ENCODE measurements around the gene FLAD1. TPM values are rescaled to one million over a fixed set of nuclear protein-coding genes. Genes with fewer than 3 reads are reported as not detected.

FLAD1 gene
- total RNA-seq, 1 donor from 2014 or later = 55.9 TPM

DNA sequence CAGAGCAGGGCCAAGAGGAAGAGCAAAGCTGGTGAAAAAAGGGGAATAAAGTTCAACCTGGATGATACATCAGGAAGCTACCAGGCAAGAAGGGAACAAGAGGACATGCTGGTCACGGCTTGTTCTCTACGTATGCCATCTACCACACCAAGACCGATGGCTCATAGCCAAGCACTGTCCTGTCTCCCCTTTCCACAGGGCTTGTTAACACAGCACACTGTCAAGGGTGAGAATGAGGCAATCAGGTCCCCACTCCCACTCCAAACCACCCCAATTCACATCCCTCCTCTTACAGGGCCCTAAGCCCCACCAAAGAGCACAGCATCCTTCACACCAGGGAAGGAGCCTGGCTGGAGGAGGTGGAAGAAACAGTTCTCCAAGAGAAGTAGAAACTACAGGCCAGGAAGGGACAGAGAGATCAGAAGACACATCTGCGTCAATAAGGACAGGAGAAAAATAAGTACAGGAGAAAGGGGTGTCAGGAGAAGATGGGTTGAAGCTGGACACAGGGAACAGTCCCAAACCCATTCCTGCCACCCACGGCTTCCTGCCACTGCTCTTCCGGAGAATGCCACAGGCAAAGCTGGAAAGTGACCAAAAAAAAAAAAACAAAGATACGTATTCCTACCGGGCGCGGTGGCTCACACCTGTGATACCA, 11.7 kb upstream of the FLAD1 start:
- H3K4me3 Mint-ChIP-seq (ENCODE audit: low read depth) = peak overlapping the region; percentile 74
- TF ChIP-seq, protein P1, sequence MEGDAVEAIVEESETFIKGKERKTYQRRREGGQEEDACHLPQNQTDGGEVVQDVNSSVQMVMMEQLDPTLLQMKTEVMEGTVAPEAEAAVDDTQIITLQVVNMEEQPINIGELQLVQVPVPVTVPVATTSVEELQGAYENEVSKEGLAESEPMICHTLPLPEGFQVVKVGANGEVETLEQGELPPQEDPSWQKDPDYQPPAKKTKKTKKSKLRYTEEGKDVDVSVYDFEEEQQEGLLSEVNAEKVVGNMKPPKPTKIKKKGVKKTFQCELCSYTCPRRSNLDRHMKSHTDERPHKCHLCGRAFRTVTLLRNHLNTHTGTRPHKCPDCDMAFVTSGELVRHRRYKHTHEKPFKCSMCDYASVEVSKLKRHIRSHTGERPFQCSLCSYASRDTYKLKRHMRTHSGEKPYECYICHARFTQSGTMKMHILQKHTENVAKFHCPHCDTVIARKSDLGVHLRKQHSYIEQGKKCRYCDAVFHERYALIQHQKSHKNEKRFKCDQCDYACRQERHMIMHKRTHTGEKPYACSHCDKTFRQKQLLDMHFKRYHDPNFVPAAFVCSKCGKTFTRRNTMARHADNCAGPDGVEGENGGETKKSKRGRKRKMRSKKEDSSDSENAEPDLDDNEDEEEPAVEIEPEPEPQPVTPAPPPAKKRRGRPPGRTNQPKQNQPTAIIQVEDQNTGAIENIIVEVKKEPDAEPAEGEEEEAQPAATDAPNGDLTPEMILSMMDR (IDR thresholded peaks at IDR 0.05; ENCODE audit: unreplicated experiment) = no peak
- H3K27ac Mint-ChIP-seq = peak overlapping the region; percentile 98
- H3K36me3 Mint-ChIP-seq (ENCODE audit: insufficient read depth) = peaks cover 2% of the 10 kb centered on the region
- no peaks in the 10 kb centered on the region for H3K27me3 Mint-ChIP-seq
- DNase-seq (ENCODE audit: low spot score, unreplicated experiment) = no peak
- peaks cover 29% of the 10 kb centered on the region for H3K4me1 Mint-ChIP-seq (ENCODE audit: low read depth)
- no peaks in the 10 kb centered on the region for H3K9me3 Mint-ChIP-seq (ENCODE audit: low read depth)

- TF ChIP-seq, protein P1 (IDR thresholded peaks at IDR 0.05; ENCODE audit: unreplicated experiment) = no peak
- Mint-ChIP-seq H3K9me3 (ENCODE audit: low read depth) (no peaks in the 10 kb centered on the region), H3K36me3 (ENCODE audit: insufficient read depth) (peaks cover 2% of the 10 kb centered on the region), H3K27ac (no peak overlapping the region), H3K4me1 (ENCODE audit: low read depth) (peaks cover 32% of the 10 kb centered on the region), H3K4me3 (ENCODE audit: low read depth) (no peak overlapping the region), H3K27me3 (no peaks in the 10 kb centered on the region)
- DNase-seq (ENCODE audit: low spot score, unreplicated experiment) = no peak
Measured at GRCh38 chr1:154972213-154972516, 11.0 kb upstream of the FLAD1 start.

- no peaks in the 10 kb centered on the region for H3K27me3 Mint-ChIP-seq
- peaks cover 32% of the 10 kb centered on the region for H3K4me1 Mint-ChIP-seq (ENCODE audit: low read depth)
- H3K9me3 Mint-ChIP-seq (ENCODE audit: low read depth) = no peaks in the 10 kb centered on the region
- H3K36me3 Mint-ChIP-seq (ENCODE audit: insufficient read depth) = peaks cover 2% of the 10 kb centered on the region
- H3K27ac Mint-ChIP-seq = no peak overlapping the region
- no peak overlapping the region for H3K4me3 Mint-ChIP-seq (ENCODE audit: low read depth)
- TF ChIP-seq, protein P1 (IDR thresholded peaks at IDR 0.05; ENCODE audit: unreplicated experiment) = no peak
- DNase-seq (ENCODE audit: low spot score, unreplicated experiment) = no peak
Measured at GRCh38 chr1:154972517-154973343, 10.4 kb upstream of the FLAD1 start.

GRCh38 chr1:154973344-154974101, 9.6 kb upstream of the FLAD1 start:
- H3K4me3 Mint-ChIP-seq (ENCODE audit: low read depth) = no peak overlapping the region
- peaks cover 32% of the 10 kb centered on the region for H3K4me1 Mint-ChIP-seq (ENCODE audit: low read depth)
- TF ChIP-seq, protein P1 (IDR thresholded peaks at IDR 0.05; ENCODE audit: unreplicated experiment) = peak; percentile 20
- DNase-seq (ENCODE audit: low spot score, unreplicated experiment) = peak; percentile 89
- H3K27ac Mint-ChIP-seq = no peak overlapping the region
- peaks cover 1% of the 10 kb centered on the region for H3K36me3 Mint-ChIP-seq (ENCODE audit: insufficient read depth)
- H3K9me3 Mint-ChIP-seq (ENCODE audit: low read depth) = no peaks in the 10 kb centered on the region
- H3K27me3 Mint-ChIP-seq = no peaks in the 10 kb centered on the region

DNA sequence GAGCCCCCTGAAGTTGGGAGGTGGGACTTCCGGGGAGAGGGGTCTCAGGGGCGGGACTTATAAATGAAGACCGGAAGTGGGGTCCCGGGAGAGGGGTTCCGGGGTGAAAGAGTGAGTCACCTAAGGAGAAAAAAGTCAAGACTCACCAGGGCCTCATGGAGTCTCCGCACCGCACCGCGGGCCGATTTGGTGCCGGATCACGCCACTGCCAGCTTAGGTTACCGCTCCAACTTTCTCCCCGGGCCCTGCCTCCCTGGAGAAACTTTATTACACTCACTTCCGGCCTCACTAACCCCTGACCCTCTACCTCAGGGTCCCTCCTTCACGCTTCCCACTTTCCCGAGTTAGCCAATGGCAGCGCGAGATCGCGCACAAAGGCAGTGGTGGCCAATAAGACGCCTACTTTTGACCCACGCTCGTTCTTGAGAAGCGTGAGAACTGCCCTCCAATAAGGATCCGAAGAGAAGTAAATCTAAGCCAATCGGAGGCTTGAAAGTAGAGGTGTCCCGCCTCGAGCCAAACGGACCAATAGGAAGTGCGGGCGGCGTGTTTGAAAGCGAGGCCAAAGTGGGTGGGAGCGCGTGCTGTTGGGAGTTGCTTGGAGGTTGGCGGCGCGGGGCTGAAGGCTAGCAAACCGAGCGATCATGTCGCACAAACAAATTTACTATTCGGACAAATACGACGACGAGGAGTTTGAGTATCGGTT, 8.9 kb upstream of the FLAD1 start, which contains the start of gene CKS1B:
TSS of gene CKS1B (plus strand) at position 580 of the 706 bp plus-strand sequence. CDS start at position 645, 65 bp downstream.
- H3K27ac Mint-ChIP-seq = no peak within 1 kb of the TSS
- H3K4me1 Mint-ChIP-seq (ENCODE audit: low read depth) = peaks cover 31% of the 10 kb centered on the region
- no peaks in the 10 kb centered on the region for H3K9me3 Mint-ChIP-seq (ENCODE audit: low read depth)
- H3K36me3 Mint-ChIP-seq (ENCODE audit: insufficient read depth) = peaks cover 4% of the 10 kb centered on the region
- peak; percentile 90 for DNase-seq (ENCODE audit: low spot score, unreplicated experiment)
- no peak within 1 kb of the TSS for H3K4me3 Mint-ChIP-seq (ENCODE audit: low read depth)
- TF ChIP-seq, protein P1 (IDR thresholded peaks at IDR 0.05; ENCODE audit: unreplicated experiment) = no peak
- H3K27me3 Mint-ChIP-seq = no peaks in the 10 kb centered on the region
